Kidney tubule cell (primary cell): Measurements from ENCODE around the gene CNN2.
A peak's percentile ranks its signal among the peaks of the same experiment; 100 is the strongest.

Experiments
- DNase-seq: peaks from one replicate; pipeline ENCODE4 v3.0.0-alpha.2; 2018; ENCODE audit warnings: low spot score

CNN2 gene

DNA sequence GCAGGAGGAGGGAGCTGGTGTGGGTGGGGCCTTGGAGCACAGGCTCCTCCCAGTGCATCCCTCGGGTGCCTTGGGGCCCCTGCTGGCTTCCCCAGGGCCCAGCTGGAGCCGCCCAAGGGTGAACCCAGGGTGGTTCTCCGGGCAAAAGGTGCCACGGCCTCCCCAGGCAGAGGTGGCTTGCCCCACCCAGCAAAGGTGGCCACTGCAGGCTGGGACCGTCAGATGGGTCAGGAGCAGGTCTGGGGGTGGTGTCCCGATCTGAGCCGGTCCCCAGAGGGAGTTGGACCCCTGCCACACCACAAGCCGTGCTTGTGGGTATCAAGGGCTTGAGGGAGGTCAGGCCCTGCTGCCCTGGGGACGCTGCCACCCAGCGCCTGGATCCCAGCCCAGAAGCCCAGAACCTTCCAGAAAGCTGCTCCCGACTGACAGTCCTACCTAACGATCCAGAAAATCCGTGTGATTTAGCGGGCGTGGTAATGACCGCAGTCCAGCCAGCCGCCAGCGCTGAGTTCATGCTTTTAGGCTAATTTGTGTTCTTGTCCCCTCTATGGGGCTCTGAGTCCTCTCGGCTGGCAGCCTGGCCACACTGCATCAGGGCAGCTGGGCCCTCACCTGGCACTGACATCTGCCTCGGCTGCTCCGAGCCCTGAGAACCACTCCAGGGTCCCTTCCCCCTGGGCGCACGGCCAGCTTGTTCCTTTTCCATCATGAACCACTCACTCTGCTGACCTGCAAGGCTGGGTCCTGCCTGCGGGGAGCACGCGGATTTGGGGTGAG, 31.2 kb upstream of the CNN2 start:
- DNase-seq: peak; percentile 85

DNA sequence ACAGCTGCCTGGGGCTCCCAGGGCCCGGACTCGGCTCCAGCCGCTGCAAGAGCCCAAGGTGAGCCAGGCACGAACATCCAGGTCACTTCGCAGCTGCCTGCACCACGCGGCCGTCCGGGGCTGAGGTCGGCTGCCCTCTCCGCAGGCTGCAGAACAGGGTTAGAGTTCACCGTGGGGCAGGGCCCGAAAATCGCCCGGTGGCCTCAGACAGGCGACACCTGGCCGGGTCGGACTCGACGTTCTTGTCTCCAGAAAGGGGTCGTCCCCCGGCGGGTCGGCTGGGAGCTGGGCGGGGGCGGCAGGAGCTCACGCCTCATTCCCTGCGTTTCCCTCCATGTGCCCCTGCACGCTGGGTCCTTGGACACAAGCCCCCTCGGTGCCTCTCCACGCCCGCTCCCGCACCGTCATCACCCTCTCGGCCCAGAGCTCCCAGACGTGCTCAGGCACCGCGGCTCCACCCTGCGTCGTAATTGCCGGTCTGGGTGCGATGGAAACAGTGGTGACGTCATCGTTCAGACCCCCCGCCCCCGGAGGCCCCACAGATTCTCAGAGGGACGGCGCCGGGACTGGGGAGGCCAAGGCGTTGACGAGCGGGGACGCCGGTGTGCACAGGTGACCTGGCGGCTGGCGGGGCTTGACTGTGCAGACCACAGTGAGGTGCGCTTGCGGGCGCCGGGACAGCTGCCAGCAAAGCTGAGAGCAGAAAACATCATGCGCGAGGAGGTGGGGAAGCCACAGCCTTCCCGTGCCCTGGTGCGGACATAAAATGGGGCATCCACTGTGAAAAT, 30.2 kb upstream of the CNN2 start:
- DNase-seq: peak; percentile 58

GRCh38 chr19:998064-998463, 28.3 kb upstream of the CNN2 start:
- no peak for DNase-seq

DNA sequence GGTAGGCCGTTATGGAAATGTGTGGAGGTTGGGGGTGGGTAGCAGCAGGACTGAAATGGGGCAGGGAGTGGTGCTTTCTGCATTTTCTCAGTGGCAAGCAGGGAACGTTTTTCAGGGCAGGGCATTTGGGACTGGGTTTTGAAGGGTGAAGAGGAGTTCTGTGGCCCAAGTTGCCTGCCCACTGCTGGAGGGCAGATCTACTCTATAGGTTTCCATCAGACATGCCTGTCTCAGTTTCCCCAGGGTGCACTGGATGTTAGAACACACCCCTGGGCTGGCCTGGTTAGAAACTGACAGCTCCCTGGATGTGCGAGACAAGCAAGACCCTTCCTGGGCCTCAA, 27.1 kb upstream of the CNN2 start:
- no peak for DNase-seq

DNA sequence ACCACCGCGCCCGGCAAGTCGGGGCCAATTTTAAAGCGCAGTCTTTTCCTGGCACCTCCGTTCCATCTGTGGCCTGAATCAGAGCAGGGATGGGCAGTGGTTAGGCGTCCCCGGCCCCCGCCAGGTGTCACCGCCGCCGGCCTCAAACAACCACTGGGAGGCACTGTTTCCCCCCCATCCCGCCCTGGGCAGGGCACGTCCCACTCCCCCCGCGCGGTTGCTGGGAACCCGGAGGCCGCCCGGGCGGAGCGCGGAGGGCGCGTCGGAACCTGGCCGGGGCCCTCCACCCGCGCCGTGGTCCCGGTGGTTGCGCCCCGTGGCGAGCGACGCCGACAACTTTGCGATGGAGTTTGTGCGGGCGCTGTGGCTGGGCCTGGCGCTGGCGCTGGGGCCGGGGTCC, 26.3 kb upstream of the CNN2 start, which contains the start of gene GRIN3B:
GRIN3B (plus strand) TSS at position 325 of the 400 bp plus-strand sequence; CDS start at position 344, 19 bp downstream.
- DNase-seq: peak; percentile 63

DNA sequence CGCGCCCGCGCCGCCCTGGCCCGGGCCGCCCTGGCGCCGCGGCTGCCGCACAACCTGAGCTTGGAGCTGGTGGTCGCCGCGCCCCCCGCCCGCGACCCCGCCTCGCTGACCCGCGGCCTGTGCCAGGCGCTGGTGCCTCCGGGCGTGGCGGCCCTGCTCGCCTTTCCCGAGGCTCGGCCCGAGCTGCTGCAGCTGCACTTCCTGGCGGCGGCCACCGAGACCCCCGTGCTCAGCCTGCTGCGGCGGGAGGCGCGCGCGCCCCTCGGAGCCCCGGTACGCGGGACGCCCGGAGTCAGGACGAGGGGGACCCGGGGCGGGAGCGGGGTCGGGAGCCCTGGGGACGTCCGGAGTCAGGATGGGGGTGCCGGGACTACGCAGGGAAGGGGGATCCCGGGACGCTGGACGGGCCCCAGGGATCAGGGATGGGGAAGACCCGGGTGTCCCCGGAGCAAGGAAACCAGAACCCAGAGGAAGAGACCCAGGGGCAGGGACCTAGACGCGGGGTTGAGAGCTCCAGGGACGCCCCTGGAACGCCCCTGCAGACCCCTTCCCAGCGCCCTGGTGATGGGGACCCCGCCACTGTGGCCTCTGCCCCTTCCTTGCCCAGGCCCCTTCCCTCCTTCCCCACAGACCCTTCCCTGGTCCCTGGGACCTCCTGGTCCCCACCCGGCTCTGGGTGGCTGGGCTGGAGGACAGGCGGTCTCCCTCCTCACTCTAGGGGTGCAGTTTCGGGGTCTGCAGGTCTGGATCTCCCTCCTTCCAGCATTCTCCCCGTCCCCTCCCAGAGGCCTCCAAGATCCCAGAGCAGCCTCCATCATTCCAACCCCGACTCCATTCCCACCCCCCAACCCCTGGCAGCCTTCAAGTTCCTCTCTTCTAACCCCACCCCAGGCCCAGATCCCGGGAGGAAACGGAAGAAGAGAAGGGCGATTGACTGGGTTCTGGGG, 25.5 kb upstream of the CNN2 start:
- DNase-seq: no peak

DNA sequence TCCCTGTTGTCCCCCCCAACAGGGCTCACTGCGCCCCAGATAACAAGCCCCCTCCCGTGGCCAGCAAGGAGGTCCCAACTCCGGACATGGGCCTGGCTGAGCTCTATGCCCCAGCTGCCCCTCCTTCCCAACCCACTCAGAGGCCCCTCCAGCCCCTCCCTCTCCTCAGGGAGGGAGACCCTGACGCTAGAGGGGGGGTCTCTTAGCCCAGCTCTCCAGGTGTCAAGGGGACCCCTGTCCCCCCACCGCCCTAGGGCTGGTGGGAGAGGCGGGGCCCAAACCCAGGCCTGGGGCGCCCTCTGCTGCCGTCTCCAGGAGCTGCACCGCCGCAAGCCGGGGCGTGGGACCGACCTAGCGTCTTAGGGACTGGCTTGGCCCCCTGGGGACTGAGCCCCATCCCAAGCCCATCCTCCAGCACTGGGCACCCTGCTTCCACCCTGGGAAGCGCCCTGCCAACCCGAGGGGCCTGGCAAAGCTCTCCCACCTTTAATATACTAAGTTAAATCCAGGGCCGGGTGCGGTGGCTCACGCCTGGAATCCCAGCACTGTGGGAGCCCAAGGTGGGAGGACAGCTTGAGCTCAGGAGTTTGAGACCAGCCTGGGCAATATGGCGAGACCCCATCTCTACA, 24.8 kb upstream of the CNN2 start:
- DNase-seq: peak; percentile 37

DNA sequence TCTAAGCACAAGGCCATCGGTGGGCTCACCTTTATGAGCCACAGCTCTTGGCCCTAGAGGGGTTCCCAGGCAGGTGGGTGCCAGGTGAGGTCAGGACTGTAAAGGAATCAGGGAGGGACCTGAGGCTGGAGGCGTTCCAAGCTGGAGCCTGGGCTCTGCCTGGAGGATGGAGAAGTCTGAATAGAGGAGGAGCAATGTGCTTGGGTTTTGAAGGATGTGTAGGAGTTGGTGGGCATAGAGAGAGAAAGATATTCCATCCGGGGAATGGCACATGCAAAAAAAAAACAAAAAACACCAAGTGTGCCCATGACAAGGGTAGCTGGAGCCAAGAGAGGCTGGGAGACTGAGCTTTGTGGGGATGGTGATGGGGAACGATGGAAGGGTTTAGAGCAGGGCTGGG, 23.8 kb upstream of the CNN2 start:
- DNase-seq: no peak

DNA sequence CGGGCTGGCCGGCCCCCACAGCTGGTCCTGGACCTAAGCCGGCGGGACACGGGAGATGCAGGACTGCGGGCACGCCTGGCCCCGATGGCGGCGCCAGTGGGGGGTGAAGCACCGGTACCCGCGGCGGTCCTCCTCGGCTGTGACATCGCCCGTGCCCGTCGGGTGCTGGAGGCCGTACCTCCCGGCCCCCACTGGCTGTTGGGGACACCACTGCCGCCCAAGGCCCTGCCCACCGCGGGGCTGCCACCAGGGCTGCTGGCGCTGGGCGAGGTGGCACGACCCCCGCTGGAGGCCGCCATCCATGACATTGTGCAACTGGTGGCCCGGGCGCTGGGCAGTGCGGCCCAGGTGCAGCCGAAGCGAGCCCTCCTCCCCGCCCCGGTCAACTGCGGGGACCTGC, 23.1 kb upstream of the CNN2 start:
- DNase-seq: no peak

GRCh38 chr19:1004204-1004802, 22.1 kb upstream of the CNN2 start:
- no peak for DNase-seq

DNA sequence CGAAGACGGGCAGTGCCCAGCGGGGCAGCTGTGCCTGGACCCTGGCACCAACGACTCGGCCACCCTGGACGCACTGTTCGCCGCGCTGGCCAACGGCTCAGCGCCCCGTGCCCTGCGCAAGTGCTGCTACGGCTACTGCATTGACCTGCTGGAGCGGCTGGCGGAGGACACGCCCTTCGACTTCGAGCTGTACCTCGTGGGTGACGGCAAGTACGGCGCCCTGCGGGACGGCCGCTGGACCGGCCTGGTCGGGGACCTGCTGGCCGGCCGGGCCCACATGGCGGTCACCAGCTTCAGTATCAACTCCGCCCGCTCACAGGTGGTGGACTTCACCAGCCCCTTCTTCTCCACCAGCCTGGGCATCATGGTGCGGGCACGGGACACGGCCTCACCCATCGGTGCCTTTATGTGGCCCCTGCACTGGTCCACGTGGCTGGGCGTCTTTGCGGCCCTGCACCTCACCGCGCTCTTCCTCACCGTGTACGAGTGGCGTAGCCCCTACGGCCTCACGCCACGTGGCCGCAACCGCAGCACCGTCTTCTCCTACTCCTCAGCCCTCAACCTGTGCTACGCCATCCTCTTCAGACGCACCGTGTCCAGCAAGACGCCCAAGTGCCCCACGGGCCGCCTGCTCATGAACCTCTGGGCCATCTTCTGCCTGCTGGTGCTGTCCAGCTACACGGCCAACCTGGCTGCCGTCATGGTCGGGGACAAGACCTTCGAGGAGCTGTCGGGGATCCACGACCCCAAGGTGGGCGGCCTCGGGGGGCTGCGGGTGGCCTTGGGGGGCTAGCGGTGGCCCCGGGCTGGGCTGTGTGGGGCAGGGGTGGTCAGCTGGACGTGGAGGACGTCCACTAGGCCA, 21.4 kb upstream of the CNN2 start:
- no peak for DNase-seq

DNA sequence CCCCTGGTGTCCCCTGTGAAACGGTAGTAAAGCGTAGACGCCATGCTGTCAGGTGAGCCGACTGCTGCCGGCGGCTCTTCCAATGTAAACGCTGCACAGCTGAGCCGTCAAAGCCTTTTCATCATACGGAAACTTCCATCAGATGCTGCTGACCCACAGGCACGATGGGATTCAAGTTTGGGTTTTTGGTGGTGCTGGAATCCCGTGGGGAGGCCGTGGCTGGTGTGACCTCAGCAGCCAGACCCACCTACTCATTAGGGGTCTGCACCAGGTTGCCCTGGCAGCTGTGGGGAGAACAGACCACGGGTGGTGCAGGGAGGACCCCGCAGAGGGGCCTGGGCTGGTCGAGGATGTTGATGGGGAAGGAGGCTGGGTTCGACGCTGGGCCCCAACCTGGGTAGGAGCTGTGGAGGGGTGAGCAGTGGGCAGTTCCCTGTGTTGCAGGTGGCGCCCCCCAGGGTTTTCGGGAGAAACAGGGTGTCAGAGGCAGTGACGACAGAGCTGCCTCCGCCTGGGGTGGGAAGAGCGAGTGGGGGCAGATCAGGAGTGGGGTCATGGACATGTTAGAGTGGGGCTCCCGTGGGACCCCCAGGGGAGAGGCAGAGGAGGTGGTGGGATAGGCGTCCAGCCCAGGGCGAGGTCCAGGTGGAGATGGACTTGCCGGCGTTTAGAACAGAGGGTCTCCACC, 19.6 kb upstream of the CNN2 start:
- no peak for DNase-seq

- no peak for DNase-seq
Observed at GRCh38 chr19:1007399-1008251, 18.8 kb upstream of the CNN2 start.

DNA sequence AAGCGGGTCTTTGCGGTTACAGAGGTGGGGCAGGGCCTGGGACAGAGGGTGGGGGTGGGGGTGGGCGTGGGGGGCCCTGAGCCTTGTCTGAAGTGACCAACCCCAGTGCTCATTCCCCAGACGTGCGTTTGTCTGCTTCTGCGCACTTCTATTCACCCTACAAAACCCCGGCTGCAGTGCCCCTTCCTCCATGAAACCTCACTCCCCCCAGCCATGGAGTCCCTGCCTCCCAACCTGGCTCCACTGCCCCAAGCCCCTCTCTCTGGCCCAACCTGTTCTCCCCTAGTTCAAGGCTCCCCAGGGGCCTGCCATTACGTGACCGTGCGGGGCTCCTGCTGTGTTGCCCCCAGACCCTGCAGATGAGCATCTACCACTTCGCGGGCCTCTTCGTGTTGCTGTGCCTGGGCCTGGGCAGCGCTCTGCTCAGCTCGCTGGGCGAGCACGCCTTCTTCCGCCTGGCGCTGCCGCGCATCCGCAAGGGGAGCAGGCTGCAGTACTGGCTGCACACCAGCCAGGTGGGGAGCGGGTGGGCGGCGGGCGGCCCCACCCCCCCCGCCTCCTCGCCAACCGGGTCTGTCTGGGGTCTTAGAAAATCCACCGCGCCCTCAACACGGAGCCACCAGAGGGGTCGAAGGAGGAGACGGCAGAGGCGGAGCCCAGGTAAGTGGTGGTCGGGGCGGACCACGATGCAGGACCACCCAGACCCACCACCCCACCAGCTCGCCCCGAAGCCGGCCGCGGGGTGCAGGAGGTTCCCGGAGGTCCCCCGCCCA, 18.0 kb upstream of the CNN2 start:
- DNase-seq: no peak

DNA sequence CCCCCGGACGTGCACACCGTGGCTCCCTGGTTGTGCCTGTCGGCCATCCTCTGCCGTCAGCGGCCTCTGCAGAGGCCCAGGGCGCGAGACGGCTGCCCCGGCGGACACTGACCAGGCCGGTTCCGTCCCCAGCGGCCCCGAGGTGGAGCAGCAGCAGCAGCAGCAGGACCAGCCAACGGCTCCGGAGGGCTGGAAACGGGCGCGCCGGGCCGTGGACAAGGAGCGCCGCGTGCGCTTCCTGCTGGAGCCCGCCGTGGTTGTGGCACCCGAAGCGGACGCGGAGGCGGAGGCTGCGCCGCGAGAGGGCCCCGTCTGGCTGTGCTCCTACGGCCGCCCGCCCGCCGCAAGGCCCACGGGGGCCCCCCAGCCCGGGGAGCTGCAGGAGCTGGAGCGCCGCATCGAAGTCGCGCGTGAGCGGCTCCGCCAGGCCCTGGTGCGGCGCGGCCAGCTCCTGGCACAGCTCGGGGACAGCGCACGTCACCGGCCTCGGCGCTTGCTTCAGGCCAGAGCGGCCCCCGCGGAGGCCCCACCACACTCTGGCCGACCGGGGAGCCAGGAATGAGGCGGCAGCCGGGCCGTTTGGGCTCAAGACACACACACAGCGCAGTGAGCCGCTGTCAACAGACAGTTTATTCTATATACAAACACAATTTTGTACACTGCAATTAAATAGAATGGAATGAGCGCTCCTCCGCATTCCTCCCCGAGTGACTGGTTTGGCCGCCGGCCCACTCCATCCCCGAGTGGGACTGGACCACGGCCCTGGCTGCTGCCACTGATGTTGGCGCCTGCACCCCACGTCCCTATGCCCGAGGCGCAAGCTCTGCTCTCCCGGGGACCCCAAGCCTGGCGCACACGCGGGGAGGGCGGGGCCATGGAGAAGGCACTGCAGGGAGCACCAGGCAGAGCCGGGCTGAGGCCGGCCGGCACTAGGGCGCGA, 17.1 kb upstream of the CNN2 start:
- no peak for DNase-seq

- no peak for DNase-seq
Observed at GRCh38 chr19:1009981-1010538, 16.3 kb upstream of the CNN2 start.
